Anterior cingulate cortex (tissue), 58 donors: ENCODE measurements around the gene CADPS2.

ENCODE experiments used
- DNase-seq, 58 donors: peaks; one replicate each; lab custom pipeline; 2025; lab: John Stamatoyannopoulos, UW

Gene CADPS2

GRCh38 chr7:122626785-122627184, 259.5 kb downstream of the CADPS2 start:
- no peak for DNase-seq

- no peak for DNase-seq
Measured at GRCh38 chr7:122622682-122623081, 263.6 kb downstream of the CADPS2 start.

- no peak for DNase-seq
Measured at GRCh38 chr7:122619664-122620063, 266.6 kb downstream of the CADPS2 start.

GRCh38 chr7:122618585-122619189, 267.6 kb downstream of the CADPS2 start:
- DNase-seq: no peak

- no peak for DNase-seq
Measured at GRCh38 chr7:122616951-122617350, 269.3 kb downstream of the CADPS2 start.

- DNase-seq: no peak
Measured at GRCh38 chr7:122605929-122606328, 280.3 kb downstream of the CADPS2 start.

- DNase-seq: no peak
Measured at GRCh38 chr7:122604251-122604650, 282.0 kb downstream of the CADPS2 start.

- DNase-seq: no peak
Measured at GRCh38 chr7:122602800-122603199, 283.5 kb downstream of the CADPS2 start.

- DNase-seq: no peak
Measured at GRCh38 chr7:122600630-122601029, 285.6 kb downstream of the CADPS2 start.

GRCh38 chr7:122600042-122600441, 286.2 kb downstream of the CADPS2 start:
- DNase-seq: no peak

- DNase-seq: no peak
Measured at GRCh38 chr7:122597277-122597676, 289.0 kb downstream of the CADPS2 start.

- DNase-seq: no peak
Measured at GRCh38 chr7:122595885-122596284, 290.4 kb downstream of the CADPS2 start.

- no peak for DNase-seq
Measured at GRCh38 chr7:122588621-122589020, 297.6 kb downstream of the CADPS2 start.

- DNase-seq: no peak
Measured at GRCh38 chr7:122584676-122585251, 301.5 kb downstream of the CADPS2 start.

GRCh38 chr7:122578350-122578749, 307.9 kb downstream of the CADPS2 start:
- DNase-seq: no peak

GRCh38 chr7:122577449-122578003, 308.7 kb downstream of the CADPS2 start:
- DNase-seq: no peak

GRCh38 chr7:122572706-122573105, 313.6 kb downstream of the CADPS2 start:
- no peak for DNase-seq

GRCh38 chr7:122561326-122561725, 324.9 kb downstream of the CADPS2 start:
- DNase-seq: no peak

- DNase-seq: no peak
Measured at GRCh38 chr7:122556873-122557542, 329.3 kb downstream of the CADPS2 start.

GRCh38 chr7:122556219-122556618, 330.0 kb downstream of the CADPS2 start:
- DNase-seq: no peak

- DNase-seq: no peak
Measured at GRCh38 chr7:122553761-122554160, 332.5 kb downstream of the CADPS2 start.

GRCh38 chr7:122552769-122553168, 333.5 kb downstream of the CADPS2 start:
- no peak for DNase-seq
